Coronary artery (tissue), 2 donors: ENCODE measurements around the gene INPP5D.

Experiments
- DNase-seq: peaks from one replicate; pipeline ENCODE4 v3.0.0-alpha.2; 2017; ENCODE audit warnings: low spot score
- H3K27ac ChIP-seq, 2 donors: fragments of 200-600 bp; sonication (generic); one replicate each; pipeline ENCODE4 v1.5.1; 2016 to 2019
- H3K4me3 ChIP-seq: fragments of 200-600 bp; sonication (generic); 2 replicates; pipeline ENCODE4 v1.5.1; 2016; ENCODE audit warnings: mild to moderate bottlenecking, moderate library complexity
- CTCF ChIP-seq: fragments of 200-600 bp; sonication (generic); IDR thresholded peaks from one replicate; pipeline ENCODE4 v1.5.1; 2019; ENCODE audit warnings: antibody characterized with exemption

The INPP5D gene

GRCh38 chr2:233236820-233237589 is 176.9 kb downstream of the INPP5D start:
- H3K27ac ChIP-seq, result no peak overlapping the region
- no peak overlapping the region for H3K4me3 ChIP-seq
- DNase-seq, result no peak
- TF ChIP-seq CTCF, result no peak

- Histone ChIP-seq H3K4me3 (no peak overlapping the region), H3K27ac (no peak overlapping the region)
- no peak for DNase-seq
- TF ChIP-seq CTCF, result no peak
Measured at GRCh38 chr2:233240897-233241296, 180.8 kb downstream of the INPP5D start.

- Histone ChIP-seq H3K27ac (peak overlapping the region in 1 of 2 donors; percentile 51), H3K4me3 (no peak overlapping the region)
- no peak for DNase-seq
- no peak for TF ChIP-seq CTCF
Measured at GRCh38 chr2:233241803-233242202, 181.7 kb downstream of the INPP5D start.

- no peak for TF ChIP-seq CTCF
- H3K27ac ChIP-seq, result peak overlapping the region in 1 of 2 donors; percentile 51
- DNase-seq, result no peak
- no peak overlapping the region for H3K4me3 ChIP-seq
Measured at GRCh38 chr2:233242231-233242927, 182.2 kb downstream of the INPP5D start.

GRCh38 chr2:233243348-233243747 is 183.2 kb downstream of the INPP5D start:
- Histone ChIP-seq H3K27ac (no peak overlapping the region), H3K4me3 (no peak overlapping the region)
- no peak for TF ChIP-seq CTCF
- DNase-seq, result no peak

GRCh38 chr2:233244818-233245217 is 184.7 kb downstream of the INPP5D start:
- H3K4me3 ChIP-seq, result no peak overlapping the region
- TF ChIP-seq CTCF, result no peak
- no peak for DNase-seq
- no peak overlapping the region for H3K27ac ChIP-seq

- H3K27ac ChIP-seq, result no peak overlapping the region
- no peak for TF ChIP-seq CTCF
- no peak overlapping the region for H3K4me3 ChIP-seq
- DNase-seq, result no peak
Measured at GRCh38 chr2:233245406-233245805, 185.3 kb downstream of the INPP5D start.
